GM19455 (cell line): ENCODE results near the gene CCNK.

Experiments used
- ATAC-seq: cut with Tn5 transposase; IDR thresholded peaks from one replicate; pipeline ENCODE4 v1.9.1; 2021; ENCODE audit not compliant: unreplicated experiment

Gene CCNK

GRCh38 chr14:99506276-99506675, 25.1 kb downstream of the CCNK start:
- no peak for ATAC-seq

- no peak for ATAC-seq
These were observed 26.8 kb downstream of the CCNK start for GRCh38 chr14:99507860-99508640.

GRCh38 chr14:99508896-99509629, 27.9 kb downstream of the CCNK start:
- ATAC-seq = no peak

DNA sequence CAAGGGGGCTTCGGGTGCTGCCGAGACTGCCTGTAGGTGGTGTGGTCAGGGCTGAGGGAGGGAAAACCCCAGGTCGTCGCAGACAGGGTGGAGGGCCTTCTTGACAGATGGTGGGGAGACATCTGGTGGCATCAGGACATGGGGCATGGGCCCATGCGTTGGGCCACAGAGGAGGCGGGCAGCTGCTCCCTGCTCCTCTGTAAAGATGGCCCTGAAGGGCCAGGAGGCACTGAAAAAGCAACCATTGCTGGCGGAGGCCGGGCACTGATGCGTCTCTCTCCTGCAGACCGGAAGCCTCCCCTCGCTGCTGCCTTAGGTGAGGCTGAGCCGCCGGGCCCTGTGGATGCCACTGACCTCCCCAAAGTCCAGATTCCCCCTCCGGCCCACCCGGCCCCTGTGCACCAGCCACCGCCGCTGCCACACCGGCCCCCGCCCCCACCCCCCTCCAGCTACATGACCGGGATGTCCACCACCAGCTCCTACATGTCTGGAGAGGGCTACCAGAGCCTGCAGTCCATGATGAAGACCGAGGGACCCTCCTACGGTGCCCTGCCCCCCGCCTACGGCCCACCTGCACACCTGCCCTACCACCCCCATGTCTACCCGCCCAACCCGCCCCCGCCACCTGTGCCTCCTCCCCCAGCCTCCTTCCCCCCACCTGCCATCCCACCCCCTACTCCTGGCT, 28.8 kb downstream of the CCNK start:
- ATAC-seq = no peak

DNA sequence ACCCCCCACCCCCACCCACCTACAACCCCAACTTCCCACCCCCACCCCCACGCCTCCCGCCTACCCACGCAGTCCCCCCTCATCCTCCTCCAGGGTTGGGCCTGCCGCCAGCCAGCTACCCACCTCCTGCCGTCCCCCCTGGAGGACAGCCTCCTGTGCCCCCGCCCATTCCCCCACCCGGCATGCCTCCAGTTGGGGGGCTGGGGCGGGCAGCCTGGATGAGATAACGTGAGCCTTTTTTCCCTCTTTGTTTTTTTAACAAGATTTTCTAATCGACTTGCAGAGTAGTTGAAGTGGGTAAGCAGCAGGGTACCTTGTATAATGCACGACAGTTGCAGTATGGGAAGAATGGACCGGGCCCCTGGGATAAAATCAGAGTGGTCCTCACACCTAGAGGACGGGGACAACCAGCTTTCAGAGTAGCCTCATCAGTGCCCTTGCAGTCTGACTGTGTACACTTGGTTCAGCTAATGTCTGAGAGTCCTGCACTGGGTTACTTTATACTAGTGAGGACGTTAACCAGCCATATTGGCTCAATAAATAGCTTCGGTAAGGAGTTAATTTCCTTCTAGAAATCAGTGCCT, 29.4 kb downstream of the CCNK start:
- no peak for ATAC-seq

DNA sequence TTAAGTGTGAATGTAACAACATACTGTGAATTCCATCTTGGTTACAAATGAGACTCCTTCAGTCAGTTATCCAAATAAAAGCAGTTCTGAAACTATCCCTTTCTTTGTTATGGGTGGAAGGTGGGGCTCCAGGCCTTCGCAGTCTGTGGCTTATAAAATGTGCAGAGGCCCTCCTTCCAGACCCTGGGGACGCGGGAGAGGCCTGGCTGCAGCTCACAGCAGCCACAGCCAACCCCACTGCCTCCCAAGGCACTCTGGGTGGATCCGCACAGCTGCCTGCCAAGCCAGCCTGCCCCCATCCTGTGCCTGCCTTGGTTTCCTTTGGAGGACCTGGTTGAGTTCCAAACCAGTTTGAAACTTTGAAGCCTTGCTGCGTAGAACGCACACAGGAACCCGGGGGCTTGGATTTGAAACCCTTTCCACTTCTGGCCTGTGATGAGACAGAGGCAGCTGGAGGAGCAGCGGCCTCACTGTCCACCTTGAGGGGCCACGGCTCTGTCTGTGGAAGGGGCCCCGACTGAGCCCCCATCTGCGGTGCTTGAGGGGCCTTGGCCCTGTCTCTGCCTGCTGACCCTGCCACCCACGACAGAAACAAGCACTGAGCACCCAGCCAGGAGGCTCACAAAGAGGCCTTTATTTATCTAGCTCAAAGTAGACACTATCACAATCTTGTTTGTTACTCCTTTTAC, 30.4 kb downstream of the CCNK start:
- ATAC-seq = no peak

- no peak for ATAC-seq
These were observed 30.9 kb downstream of the CCNK start for GRCh38 chr14:99512110-99512449.

DNA sequence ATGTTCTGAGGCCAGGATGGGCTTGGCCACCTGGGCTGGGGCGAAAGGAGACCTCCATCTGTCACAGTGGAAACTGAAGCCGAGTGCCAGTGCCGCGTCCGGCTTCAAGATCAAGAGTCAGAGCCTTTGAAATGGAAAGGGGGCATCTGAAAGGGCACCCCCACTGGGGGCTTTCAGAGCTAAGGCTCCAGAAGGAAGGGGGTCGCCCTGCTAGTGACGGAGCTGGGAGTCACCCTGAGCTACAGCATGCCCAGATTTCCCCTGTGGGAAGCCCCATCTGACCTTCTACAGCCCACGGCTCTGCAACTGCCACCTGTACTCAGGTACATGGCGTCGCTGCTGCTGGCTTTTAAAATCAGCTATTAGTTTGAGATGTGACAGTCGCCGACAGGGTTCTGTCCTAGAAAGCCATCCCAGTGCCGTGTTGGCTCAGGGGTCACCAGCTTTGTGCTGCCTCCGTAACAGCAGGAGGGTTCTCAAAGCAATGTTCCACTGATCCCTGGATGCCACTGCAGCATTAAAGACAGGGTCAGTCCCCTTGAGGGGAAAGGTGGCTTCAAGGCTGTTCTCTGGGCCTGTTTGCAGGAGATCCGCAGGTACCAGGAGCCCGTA, 31.5 kb downstream of the CCNK start:
- no peak for ATAC-seq

DNA sequence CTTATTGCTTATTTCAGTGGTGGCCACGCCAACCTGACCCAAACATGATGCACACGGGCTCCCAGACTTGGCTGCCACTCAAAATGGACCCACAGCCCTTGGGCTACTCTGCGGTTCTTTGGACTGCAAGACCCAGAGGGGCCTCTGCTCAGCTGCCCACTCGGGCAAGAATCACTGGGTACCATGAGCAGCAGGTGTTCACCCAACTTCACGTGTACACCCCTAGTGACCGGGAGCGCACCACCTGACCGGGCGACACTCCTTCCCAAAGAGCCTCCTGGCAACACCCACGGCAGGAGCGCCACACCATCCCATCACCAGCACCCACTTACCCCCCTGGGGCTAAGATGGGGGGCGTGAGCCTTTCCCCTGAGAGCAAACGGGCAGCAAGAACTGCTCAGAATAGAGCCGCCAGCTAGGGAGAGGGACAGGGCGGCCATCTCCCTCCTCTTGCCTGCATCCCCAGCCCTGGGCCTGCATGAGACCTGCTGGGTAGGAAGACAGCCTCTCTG, 32.0 kb downstream of the CCNK start:
- ATAC-seq = no peak

DNA sequence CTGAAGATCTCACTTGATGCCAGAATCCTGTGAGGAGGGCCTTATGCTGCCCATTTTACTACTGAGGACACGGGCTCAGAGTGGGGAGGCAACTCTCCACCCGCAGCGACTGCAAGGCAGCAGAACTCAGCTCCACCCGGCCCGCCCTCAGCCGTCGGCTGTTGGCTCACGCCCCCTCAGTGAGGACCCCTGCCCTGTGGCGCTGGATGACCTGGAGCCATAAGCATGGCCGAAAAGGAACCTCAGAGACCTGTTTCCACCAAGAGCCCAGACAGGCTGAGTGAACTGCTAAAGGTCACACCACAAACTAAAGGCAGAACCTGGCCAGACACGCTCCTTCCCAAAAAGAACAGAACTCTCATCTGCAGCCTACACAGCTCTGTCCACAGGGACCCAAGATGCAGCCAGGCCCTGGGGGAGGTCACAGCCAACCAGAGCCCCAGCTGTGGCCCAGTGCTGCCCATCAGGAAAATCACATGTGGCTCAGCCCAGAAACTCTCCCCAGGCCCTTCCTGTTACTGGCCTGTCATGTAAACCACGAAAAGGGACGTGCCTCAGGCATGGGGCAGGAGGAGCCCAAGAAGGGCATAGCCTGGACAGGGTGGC, 32.8 kb downstream of the CCNK start:
- no peak for ATAC-seq

- ATAC-seq = no peak
These were observed 33.5 kb downstream of the CCNK start for GRCh38 chr14:99514552-99515300.

DNA sequence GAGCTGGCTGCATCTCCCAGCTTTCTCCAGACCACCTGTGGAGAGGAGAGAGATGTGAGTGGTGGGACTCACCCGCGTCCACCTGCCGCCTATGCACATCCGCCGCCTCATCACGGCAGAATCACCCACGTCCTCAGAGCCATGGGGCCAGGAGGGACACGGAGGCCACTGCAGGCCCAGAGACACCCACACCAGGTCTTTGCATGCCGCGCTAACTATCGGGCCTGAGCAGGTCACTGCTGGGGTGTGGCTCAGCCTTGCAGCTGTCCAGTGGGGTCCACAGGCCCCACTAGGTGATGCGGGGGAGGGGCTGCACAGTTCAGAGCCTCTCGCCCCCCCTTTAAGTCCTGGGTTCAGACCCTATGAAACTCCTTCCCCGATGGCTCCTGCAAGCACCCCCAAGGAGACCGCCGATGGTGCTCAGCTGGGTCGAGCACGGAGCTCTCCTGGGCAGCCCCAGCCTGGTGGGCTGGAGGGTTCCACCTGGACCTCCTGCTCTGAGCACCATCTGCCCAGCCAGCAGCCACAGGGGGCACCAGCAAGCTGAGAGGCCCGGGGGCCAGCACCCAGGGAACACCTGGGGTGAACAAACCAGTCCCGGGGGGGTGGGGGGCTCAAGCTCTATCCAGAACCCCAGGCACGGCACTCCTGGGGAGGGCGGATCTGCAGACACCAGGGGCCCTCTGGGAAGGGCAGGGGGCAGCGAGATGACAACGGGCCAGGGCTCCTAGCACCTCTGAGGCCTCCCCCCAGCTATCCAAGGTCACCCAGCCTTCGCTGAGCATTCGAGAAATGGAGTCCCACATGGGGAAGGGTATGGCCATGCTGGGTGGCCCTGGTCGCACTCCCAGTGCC, 34.3 kb downstream of the CCNK start:
- no peak for ATAC-seq

DNA sequence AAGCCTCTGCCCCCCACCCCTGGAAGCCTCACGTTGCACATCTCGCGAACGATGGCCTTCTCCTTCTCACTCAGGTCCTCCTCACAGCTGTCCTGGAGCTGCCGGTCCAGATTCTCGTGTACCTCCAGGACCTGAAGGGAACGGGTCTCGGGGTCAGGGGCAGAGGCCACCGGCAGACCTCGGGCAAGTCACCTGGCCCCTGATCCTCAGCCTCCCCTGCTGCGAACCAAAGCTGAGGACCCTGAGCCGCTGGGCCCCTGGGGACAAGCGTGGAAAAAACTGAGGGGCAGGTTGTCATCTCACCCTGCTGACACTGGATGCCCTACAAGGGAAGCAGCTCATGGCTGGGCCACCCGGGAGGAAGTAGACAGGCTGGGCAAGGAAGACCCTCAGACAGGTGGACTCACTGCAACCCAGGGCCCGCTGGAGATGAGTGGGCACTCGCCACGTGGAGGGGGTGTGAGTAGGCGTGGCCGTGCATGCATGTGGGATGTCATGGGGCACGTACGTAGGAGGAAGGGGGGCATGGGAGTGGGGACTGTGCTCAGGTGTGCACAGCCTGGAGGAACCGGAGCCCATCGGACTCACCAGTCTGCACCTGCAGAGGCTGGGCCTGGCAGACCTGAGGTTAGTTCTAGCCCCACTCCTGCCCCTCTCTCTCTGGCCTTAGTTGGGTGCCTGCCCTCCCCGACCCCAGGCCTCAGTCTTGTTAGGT, 35.1 kb downstream of the CCNK start:
- ATAC-seq = no peak

DNA sequence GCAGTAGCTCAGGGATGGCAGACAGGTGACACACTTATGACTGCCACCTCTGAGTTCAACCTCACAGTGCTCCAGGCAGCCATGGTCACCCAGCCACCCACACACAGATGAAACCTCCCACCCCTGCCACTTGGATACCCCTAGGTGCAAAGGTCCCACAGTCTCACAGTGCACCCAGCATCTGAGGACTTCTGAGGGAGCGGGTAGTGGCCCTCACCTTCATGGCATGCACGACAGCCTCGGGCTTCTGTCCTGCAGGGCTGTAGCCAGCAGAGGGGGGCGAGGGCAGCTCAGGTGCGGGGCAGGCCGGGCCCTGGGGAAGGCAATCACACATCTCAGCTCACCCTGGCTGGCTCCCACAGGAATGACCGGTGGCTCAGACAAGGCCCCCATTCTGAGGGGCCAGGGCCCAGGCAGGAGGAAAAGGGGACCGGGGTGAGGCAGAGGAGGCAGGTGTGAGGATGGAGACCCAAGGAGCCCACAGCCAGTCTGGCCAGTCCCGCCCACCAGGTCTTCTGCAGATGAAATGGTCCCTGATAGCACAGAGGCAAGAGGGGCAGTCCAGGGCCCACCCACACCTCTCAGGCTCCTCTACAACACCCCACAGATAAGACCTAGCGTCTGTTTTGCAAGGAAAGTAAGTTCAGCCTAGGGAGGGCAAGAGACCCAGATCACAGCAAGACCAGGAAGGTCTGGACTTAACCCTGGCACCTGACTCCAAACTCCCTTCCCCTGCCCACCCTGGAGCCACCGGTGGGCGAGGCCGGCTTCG, 35.8 kb downstream of the CCNK start:
- ATAC-seq = no peak

DNA sequence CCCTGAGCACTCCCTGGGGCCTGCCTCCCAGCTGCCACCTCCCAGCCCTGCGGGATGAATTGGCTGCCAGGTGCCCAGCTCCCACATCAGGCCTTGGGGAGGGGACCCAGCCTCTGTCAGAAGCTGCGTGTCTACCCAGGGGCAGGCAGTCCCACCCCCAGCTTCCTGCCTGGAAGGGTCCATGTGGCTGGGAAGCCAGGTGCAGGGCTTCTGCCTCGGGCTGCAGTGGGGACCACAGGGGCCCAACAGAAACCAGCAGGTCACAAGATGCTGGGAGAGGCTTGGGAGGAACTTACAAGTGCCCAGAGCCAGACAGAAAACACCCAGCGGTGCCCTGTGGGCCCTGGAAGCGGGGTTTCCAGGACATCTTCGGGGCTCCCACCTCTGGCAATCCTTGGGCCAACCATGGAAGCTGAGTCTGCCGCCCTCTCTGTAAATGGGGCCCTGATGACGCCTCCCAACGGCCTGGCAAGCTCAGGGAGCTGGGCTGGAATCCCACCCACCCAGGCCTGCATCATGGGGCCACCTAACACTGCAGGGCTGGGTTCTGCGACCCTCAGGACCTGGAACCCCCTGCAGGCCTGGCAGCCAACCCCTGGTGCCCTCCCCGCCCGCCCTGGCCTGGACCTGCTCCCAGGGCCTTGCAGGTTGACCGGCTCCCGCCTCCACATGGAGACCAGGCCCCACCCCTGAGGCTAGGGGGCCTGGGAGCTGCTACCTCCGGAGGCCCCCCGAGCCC, 36.6 kb downstream of the CCNK start:
- ATAC-seq = peak; percentile 8
